Measurements from ENCODE around the gene SRBD1.

DNA sequence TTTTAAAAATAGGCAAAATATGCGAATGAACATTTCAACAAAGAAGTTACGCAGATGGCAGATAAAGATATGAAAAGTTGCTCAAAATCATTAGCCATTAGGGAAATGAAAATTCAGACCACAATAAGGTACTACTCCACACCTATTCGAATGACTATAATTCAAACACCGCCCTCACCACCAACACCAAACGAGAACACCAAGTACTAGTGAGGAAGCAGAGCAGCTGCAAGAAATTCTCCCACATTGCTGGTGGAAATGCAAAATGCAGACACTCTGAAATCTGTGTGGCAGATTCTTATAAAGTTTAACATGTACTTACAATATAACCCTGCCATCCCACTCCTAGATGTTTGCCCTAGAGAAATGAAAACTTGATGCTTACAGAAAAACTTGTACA lies 23.2 kb upstream of the SRBD1 start:
- TF ChIP-seq, protein P1, sequence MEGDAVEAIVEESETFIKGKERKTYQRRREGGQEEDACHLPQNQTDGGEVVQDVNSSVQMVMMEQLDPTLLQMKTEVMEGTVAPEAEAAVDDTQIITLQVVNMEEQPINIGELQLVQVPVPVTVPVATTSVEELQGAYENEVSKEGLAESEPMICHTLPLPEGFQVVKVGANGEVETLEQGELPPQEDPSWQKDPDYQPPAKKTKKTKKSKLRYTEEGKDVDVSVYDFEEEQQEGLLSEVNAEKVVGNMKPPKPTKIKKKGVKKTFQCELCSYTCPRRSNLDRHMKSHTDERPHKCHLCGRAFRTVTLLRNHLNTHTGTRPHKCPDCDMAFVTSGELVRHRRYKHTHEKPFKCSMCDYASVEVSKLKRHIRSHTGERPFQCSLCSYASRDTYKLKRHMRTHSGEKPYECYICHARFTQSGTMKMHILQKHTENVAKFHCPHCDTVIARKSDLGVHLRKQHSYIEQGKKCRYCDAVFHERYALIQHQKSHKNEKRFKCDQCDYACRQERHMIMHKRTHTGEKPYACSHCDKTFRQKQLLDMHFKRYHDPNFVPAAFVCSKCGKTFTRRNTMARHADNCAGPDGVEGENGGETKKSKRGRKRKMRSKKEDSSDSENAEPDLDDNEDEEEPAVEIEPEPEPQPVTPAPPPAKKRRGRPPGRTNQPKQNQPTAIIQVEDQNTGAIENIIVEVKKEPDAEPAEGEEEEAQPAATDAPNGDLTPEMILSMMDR (IDR thresholded peaks at IDR 0.05) = no peak
- TF ChIP-seq POLR2A (IDR thresholded peaks at IDR 0.05) = no peak
